Peyer's patch (tissue), 4 donors: ENCODE results near the gene CSRP1. TPM values are rescaled to one million over a fixed set of nuclear protein-coding genes. Genes with fewer than 3 reads are reported as not detected.

Source experiments
- DNase-seq, 3 donors: peaks; one replicate each; pipeline ENCODE4 v3.0.0-alpha.2; 2017 to 2019
- H3K27ac ChIP-seq, 4 donors: fragments of 200-600 bp; sonication (generic); one replicate each; pipeline ENCODE4 v1.5.1; 2016 to 2019
- H3K27me3 ChIP-seq, 2 donors: fragments of 200-600 bp; sonication (generic); one replicate each; pipeline ENCODE4 v1.5.1; 2019
- H3K36me3 ChIP-seq, 3 donors: fragments of 200-600 bp; sonication (generic); one replicate each; pipeline ENCODE4 v1.5.1; 2016 to 2019
- H3K4me1 ChIP-seq, 4 donors: fragments of 200-600 bp; sonication (generic); one replicate each; pipeline ENCODE4 v1.5.1; 2016 to 2019
- H3K4me3 ChIP-seq, 4 donors: fragments of 200-600 bp; sonication (generic); 1 replicate in 3 of 4; 2 replicates in 1 of 4; pipeline ENCODE4 v1.5.1; 2016 to 2019; ENCODE audit warnings: mild to moderate bottlenecking in 1 of 4
- H3K9me3 ChIP-seq, 4 donors: fragments of 200-600 bp; sonication (generic); one replicate each; pipeline ENCODE4 v1.5.1; 2016 to 2019; ENCODE audit warnings: mild to moderate bottlenecking in 1 of 4
- POLR2A ChIP-seq, 2 donors: fragments of 450-650 bp; IDR thresholded peaks; one replicate each; pipeline ENCODE4 v1.5.1; 2017; ENCODE audit warnings: antibody characterized with exemption in 2 of 2, mild to moderate bottlenecking in 2 of 2, moderate library complexity in 2 of 2
- total RNA-seq, 4 donors: library from RNA; depleted of rRNA; stranded (reverse); fragments of >200 nt; gene quantifications; one replicate each; pipeline ENCODE4 v1.1.0, GENCODE V29; 2016
- TF ChIP-seq, protein P1 (sequence below), 6 experiments: fragments of 450-650 bp in 4 of 6; fragments of 200-600 bp in 2 of 6; sonication (generic) in 1 of 6; IDR thresholded peaks; one replicate each; pipeline ENCODE4 v1.5.1; 2017 to 2019; ENCODE audit warnings: antibody characterized with exemption in 6 of 6, mild to moderate bottlenecking in 3 of 6, moderate library complexity in 1 of 6

Gene CSRP1
- total RNA-seq, 4 donors from 2014 or later: 139 to 306 (median 160) TPM

DNA sequence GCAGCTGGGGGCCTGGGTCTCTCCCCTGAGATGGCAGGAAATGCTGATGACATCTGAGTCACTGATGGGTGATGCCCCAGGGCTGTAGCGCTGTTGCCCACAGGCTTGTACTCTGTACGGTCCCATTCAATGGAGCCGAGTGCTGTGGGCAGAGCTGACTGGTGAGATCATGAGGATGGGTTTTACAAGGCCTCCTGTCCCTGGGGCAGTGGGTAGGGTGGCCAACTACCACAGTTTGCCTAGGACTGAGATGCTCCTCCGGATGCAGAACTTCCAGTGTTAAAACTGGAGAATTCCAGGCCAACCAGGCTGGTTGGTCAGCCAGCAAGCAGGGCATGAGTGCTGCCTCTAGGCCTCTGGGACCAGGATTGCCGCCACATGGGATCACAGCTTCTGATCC lies 47.1 kb downstream of the CSRP1 start:
- H3K27ac ChIP-seq: no peak overlapping the region
- DNase-seq: no peak
- no peaks in the 10 kb centered on the region for H3K36me3 ChIP-seq
- no peaks in the 10 kb centered on the region for H3K27me3 ChIP-seq
- peaks cover 0 to 17% (median 0%) of the 10 kb centered on the region in 4 donors for H3K4me1 ChIP-seq
- H3K4me3 ChIP-seq: no peak overlapping the region
- no peaks in the 10 kb centered on the region for H3K9me3 ChIP-seq
- no peak for TF ChIP-seq POLR2A (IDR thresholded peaks at IDR 0.05)
- TF ChIP-seq, protein P1, sequence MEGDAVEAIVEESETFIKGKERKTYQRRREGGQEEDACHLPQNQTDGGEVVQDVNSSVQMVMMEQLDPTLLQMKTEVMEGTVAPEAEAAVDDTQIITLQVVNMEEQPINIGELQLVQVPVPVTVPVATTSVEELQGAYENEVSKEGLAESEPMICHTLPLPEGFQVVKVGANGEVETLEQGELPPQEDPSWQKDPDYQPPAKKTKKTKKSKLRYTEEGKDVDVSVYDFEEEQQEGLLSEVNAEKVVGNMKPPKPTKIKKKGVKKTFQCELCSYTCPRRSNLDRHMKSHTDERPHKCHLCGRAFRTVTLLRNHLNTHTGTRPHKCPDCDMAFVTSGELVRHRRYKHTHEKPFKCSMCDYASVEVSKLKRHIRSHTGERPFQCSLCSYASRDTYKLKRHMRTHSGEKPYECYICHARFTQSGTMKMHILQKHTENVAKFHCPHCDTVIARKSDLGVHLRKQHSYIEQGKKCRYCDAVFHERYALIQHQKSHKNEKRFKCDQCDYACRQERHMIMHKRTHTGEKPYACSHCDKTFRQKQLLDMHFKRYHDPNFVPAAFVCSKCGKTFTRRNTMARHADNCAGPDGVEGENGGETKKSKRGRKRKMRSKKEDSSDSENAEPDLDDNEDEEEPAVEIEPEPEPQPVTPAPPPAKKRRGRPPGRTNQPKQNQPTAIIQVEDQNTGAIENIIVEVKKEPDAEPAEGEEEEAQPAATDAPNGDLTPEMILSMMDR (IDR thresholded peaks at IDR 0.05): no peak

DNA sequence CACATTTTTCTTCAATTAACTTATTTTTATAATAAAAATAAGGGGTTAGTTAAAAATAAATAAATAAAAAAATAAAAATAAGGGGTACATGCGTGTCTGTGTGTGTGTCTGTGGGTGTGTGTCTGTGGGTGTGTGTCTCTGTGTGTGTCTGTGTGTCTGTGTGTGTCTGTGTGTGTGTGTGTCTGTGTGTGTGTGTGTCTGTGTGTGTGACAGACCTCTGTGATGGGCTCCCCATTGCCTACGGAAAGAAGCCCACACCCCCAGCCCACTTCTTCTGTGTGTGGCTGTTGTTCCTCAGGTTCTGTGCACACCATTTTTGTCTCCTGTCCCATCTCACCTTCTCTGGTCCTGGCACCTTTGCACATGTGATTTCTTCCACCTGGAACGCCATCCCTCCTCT lies 47.9 kb downstream of the CSRP1 start:
- TF ChIP-seq POLR2A (IDR thresholded peaks at IDR 0.05): no peak
- TF ChIP-seq, protein P1 (IDR thresholded peaks at IDR 0.05): no peak
- Histone ChIP-seq H3K27ac (no peak overlapping the region), H3K4me3 (no peak overlapping the region), H3K27me3 (no peaks in the 10 kb centered on the region), H3K4me1 (peaks cover 0 to 17% (median 0%) of the 10 kb centered on the region in 4 donors), H3K36me3 (no peaks in the 10 kb centered on the region), H3K9me3 (no peaks in the 10 kb centered on the region)
- DNase-seq: no peak

DNA sequence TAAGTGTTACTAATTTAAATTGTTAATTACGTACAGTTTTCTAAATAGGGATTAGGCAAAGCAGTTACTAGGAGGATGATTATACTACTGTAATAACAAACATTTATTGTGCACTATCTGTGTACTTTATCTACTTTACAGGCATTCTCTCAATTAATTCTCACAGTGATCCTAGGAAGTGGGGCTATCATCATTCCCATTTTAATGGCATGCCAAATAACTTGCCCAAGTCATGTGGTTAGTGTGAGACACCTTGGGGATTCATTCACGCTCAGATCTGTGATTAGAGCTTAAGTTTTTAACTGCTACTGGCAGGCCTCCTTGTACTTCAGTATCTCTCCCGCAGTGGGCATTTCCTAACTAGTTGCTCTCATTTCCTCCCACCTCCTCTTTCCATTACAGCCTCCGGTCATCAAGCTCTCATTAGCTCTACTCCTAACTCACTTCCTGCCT lies 49.4 kb downstream of the CSRP1 start:
- peak overlapping the region in 3 of 4 donors; percentile 21 to 71 (median 64) for H3K27ac ChIP-seq

DNA sequence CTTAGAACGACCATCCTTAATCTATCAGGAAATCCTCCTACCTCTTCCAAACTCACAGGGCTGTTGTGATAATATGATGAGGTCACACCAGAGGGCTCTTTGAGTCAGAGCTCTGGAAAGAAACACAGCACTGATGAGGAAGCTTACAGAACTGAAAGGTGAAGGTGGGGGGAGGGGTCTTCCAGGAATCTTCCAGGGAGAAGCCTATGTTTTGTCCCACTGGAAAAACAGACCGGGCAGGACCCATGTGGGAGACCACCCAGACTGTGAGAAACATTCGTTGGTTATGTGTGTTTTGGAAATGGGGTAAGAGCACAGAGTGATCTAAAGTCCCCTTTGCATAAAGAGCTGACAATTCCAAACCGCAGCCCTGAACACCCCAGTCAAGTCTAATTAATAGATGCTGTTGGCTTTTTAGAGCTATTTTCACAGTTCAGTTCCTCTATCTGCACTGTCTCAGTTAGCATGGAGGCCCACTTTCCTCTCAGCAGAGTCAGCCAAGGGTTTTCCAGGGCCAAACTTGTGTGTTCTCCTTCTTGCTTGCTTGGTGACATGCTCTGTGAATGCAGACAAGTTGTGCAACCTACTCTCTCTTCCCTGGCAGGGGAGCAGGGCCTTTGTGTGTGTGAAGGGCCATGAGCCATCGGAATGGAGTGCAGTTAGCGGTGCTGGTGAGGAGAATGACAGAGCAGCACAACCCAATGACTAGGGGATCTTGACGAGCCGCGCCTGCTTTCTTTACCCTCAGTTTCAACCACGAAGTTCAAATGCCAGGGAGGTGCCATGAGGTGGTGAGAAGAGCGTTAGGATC lies 50.2 kb downstream of the CSRP1 start:
- no peaks in the 10 kb centered on the region for H3K9me3 ChIP-seq
- H3K27me3 ChIP-seq: no peaks in the 10 kb centered on the region
- H3K4me1 ChIP-seq: peaks cover 0 to 10% (median 0%) of the 10 kb centered on the region in 4 donors
- no peaks in the 10 kb centered on the region for H3K36me3 ChIP-seq
- TF ChIP-seq, protein P1 (IDR thresholded peaks at IDR 0.05): no peak
- no peak for TF ChIP-seq POLR2A (IDR thresholded peaks at IDR 0.05)
- peak overlapping the region; percentile 21 to 71 (median 46) for H3K27ac ChIP-seq
- DNase-seq: peak in 1 of 3 donors; percentile 68
- no peak overlapping the region for H3K4me3 ChIP-seq

More for the DNA sequence above, 49.4 kb downstream of the CSRP1 start:
- Histone ChIP-seq H3K36me3 (no peaks in the 10 kb centered on the region), H3K9me3 (no peaks in the 10 kb centered on the region), H3K27me3 (no peaks in the 10 kb centered on the region), H3K4me3 (no peak overlapping the region), H3K4me1 (peaks cover 0 to 17% (median 0%) of the 10 kb centered on the region in 4 donors)
- TF ChIP-seq POLR2A (IDR thresholded peaks at IDR 0.05): no peak
- TF ChIP-seq, protein P1 (IDR thresholded peaks at IDR 0.05): no peak
- no peak for DNase-seq

DNA sequence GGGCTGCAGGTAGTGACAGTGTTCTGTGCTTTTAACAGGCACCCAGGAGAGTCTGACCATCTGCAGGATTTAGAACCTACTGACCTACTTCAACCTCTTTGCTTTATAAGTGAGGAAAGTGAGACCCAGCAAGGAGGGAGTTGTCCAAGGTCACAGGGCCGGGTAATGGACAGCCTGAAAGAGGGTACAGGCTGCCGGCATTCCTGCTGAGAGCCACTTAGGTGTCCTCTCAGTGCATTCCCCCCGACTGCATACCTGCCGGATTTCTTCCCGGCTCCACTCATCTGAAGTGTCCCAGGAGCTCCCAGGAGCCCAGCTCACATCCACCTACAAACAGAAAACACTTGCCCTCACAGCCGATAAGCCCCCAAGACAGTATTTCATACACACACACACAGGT lies 51.8 kb downstream of the CSRP1 start:
- DNase-seq: no peak
- Histone ChIP-seq H3K36me3 (no peaks in the 10 kb centered on the region), H3K4me3 (no peak overlapping the region), H3K27me3 (no peaks in the 10 kb centered on the region), H3K9me3 (no peaks in the 10 kb centered on the region), H3K4me1 (peaks cover 0 to 8% (median 0%) of the 10 kb centered on the region in 4 donors), H3K27ac (no peak overlapping the region)
- TF ChIP-seq, protein P1 (IDR thresholded peaks at IDR 0.05): no peak
- TF ChIP-seq POLR2A (IDR thresholded peaks at IDR 0.05): no peak
